ENCODE measurements around the gene ZBTB3. TPM values are rescaled to one million over a fixed set of nuclear protein-coding genes. Genes with fewer than 3 reads are reported as not detected.
"Not testable (repeated sequence)": the region's sequence is repeated elsewhere in the genome, so short reads cannot be mapped to it uniquely, and the experiment has no call there.

ZBTB3 gene
- polyA plus RNA-seq, 1 donor from 2014 or later = 8.5 TPM

- TF ChIP-seq, protein P1, sequence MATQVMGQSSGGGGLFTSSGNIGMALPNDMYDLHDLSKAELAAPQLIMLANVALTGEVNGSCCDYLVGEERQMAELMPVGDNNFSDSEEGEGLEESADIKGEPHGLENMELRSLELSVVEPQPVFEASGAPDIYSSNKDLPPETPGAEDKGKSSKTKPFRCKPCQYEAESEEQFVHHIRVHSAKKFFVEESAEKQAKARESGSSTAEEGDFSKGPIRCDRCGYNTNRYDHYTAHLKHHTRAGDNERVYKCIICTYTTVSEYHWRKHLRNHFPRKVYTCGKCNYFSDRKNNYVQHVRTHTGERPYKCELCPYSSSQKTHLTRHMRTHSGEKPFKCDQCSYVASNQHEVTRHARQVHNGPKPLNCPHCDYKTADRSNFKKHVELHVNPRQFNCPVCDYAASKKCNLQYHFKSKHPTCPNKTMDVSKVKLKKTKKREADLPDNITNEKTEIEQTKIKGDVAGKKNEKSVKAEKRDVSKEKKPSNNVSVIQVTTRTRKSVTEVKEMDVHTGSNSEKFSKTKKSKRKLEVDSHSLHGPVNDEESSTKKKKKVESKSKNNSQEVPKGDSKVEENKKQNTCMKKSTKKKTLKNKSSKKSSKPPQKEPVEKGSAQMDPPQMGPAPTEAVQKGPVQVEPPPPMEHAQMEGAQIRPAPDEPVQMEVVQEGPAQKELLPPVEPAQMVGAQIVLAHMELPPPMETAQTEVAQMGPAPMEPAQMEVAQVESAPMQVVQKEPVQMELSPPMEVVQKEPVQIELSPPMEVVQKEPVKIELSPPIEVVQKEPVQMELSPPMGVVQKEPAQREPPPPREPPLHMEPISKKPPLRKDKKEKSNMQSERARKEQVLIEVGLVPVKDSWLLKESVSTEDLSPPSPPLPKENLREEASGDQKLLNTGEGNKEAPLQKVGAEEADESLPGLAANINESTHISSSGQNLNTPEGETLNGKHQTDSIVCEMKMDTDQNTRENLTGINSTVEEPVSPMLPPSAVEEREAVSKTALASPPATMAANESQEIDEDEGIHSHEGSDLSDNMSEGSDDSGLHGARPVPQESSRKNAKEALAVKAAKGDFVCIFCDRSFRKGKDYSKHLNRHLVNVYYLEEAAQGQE (IDR thresholded peaks at IDR 0.05; ENCODE audit: borderline replicate concordance) = no peak
- TF ChIP-seq RAD21 (conservative IDR thresholded peaks at IDR 0.05) = no peak
Measured at GRCh38 chr11:62737196-62737595, 16.8 kb downstream of the ZBTB3 start (continued).

DNA sequence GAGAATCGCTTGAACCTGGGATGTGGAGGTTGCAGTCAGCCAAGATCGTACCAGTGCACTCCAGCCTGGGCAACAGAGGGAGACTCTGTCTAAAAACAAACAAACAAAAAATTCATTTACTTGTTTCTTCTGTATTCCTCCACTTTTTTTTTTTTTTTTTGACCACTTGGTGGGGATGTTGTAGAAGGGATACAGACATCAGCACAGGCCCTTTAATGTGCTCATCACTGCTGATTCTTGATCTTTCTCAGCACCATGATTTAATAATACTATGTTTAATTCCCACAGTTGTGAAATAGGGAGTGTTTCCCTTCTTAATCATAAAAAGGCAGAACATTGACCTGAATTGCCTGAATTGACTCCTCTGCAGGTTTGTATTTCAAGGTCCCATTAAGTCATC lies 21.1 kb downstream of the ZBTB3 start:
- Histone ChIP-seq H3K36me3 (ENCODE audit: insufficient read depth, low read length) (no peaks in the 10 kb centered on the region), H3K9me2 (ENCODE audit: insufficient read depth, low read length) (no peaks in the 10 kb centered on the region), H3K9ac (ENCODE audit: low read length) (peak overlapping the region; percentile 27), H2AFZ (ENCODE audit: low read depth, low read length) (no peak overlapping the region), H3K9me3 (ENCODE audit: low read length) (no peaks in the 10 kb centered on the region), H3K79me2 (replicated peaks; ENCODE audit: insufficient read depth, low read length) (peaks cover 10% of the 10 kb centered on the region), H3K27ac (ENCODE audit: low read length) (no peak overlapping the region), H4K20me1 (ENCODE audit: insufficient read depth) (no peaks in the 10 kb centered on the region), H3K4me3 (ENCODE audit: low read length) (peak overlapping the region; percentile 38), H3K27me3 (ENCODE audit: insufficient read depth, low read depth, low read length) (no peaks in the 10 kb centered on the region), H3F3A (ENCODE audit: insufficient read depth, low read length, poor library complexity, severe bottlenecking) (no peaks in the 10 kb centered on the region), H3K4me2 (ENCODE audit: low read length) (no peak overlapping the region)
- TF ChIP-seq RAD21 (conservative IDR thresholded peaks at IDR 0.05) (peak; percentile 70), EP300 (conservative IDR thresholded peaks at IDR 0.05; ENCODE audit: poor library complexity, severe bottlenecking) (no peak), SMC3 (conservative IDR thresholded peaks at IDR 0.05; ENCODE audit: poor library complexity) (peak; percentile 68), POLR2AphosphoS5 (IDR thresholded peaks at IDR 0.05) (no peak), TAF1 (IDR thresholded peaks at IDR 0.05; ENCODE audit: low read depth) (no peak), MXI1 (conservative IDR thresholded peaks at IDR 0.05; ENCODE audit: poor library complexity, severe bottlenecking) (no peak)
- TF ChIP-seq, protein P2, sequence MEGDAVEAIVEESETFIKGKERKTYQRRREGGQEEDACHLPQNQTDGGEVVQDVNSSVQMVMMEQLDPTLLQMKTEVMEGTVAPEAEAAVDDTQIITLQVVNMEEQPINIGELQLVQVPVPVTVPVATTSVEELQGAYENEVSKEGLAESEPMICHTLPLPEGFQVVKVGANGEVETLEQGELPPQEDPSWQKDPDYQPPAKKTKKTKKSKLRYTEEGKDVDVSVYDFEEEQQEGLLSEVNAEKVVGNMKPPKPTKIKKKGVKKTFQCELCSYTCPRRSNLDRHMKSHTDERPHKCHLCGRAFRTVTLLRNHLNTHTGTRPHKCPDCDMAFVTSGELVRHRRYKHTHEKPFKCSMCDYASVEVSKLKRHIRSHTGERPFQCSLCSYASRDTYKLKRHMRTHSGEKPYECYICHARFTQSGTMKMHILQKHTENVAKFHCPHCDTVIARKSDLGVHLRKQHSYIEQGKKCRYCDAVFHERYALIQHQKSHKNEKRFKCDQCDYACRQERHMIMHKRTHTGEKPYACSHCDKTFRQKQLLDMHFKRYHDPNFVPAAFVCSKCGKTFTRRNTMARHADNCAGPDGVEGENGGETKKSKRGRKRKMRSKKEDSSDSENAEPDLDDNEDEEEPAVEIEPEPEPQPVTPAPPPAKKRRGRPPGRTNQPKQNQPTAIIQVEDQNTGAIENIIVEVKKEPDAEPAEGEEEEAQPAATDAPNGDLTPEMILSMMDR (IDR thresholded peaks at IDR 0.05; ENCODE audit: poor library complexity, severe bottlenecking) = peak; percentile 67
- TF ChIP-seq, protein P1 (IDR thresholded peaks at IDR 0.05; ENCODE audit: borderline replicate concordance) = no peak

- not testable (repeated sequence) for H4K20me1 ChIP-seq (ENCODE audit: insufficient read depth); H3K36me3 ChIP-seq (ENCODE audit: insufficient read depth, low read length); H3K27ac ChIP-seq (ENCODE audit: low read length); H3K9me2 ChIP-seq (ENCODE audit: insufficient read depth, low read length); H3K27me3 ChIP-seq (ENCODE audit: insufficient read depth, low read depth, low read length); H2AFZ ChIP-seq (ENCODE audit: low read depth, low read length); H3K9me3 ChIP-seq (ENCODE audit: low read length); H3F3A ChIP-seq (ENCODE audit: insufficient read depth, low read length, poor library complexity, severe bottlenecking)
- Histone ChIP-seq H3K9ac (ENCODE audit: low read length) (peak overlapping the region; percentile 75), H3K4me2 (ENCODE audit: low read length) (peak overlapping the region; percentile 32), H3K79me2 (replicated peaks; ENCODE audit: insufficient read depth, low read length) (peaks cover 25% of the 10 kb centered on the region), H3K4me3 (ENCODE audit: low read length) (peak overlapping the region; percentile 83)
Measured at GRCh38 chr11:62730076-62730475, 23.9 kb downstream of the ZBTB3 start.

Measured in neural cell (in vitro differentiated cells).